A549 (cell line): Measurements from ENCODE around the gene MITF. TPM values are rescaled to one million over a fixed set of nuclear protein-coding genes. Genes with fewer than 3 reads are reported as not detected.

Experiments
- ATAC-seq, 2 experiments: fragments of 200-7000 bp in 1 of 2; fragments of >200 bp in 1 of 2; cut with Nextera tagmentation in 1 of 2; cut with Tn5 transposase in 1 of 2; 3 replicates each; pipeline versions ENCODE4 v1.8.0 to v1.9.1; 2018 to 2020; ENCODE audit warnings: mild to moderate bottlenecking in 1 of 2, moderate library complexity in 1 of 2
- CTCF ChIA-PET: fragments of 300-600 bp; sonication (Branson Sonifier 250); formaldehyde crosslinking; extraction: SDS; loops from one replicate; lab custom pipeline; 2021; ENCODE audit warnings: antibody characterized with exemption, inconsistent platforms; lab: Yijun Ruan, JAX
- POLR2A ChIA-PET: fragments of 350-600 bp; formaldehyde crosslinking; extraction: SDS; loops from one replicate; lab custom pipeline; 2021; ENCODE audit warnings: antibody characterized with exemption, inconsistent platforms; lab: Yijun Ruan, JAX
- DNase-seq, 2 experiments: peaks; one replicate each; pipeline versions ENCODE4 v3.0.0 to v3.0.0-alpha.2; 2011 to 2016; ENCODE audit warnings: low read depth in 1 of 2, low spot score in 1 of 2
- FAIRE-seq: peaks from 2 replicates; lab custom pipeline; 2011; peaks lifted over from hg19 to GRCh38; lab: Jason Lieb, UNC
- H3K27ac ChIP-seq, 2 experiments: fragments of >200 bp; sonication (Bioruptor Twin); formaldehyde crosslinking; 3 replicates each; pipeline ENCODE4 v1.5.1; 2016 to 2017
- H3K4me1 ChIP-seq: fragments of >200 bp; sonication (Bioruptor Twin); formaldehyde crosslinking; 3 replicates; pipeline ENCODE4 v1.6.1; 2016
- H3K4me2 ChIP-seq: fragments of >200 bp; sonication (Bioruptor Twin); formaldehyde crosslinking; 3 replicates; pipeline ENCODE4 v1.6.1; 2016
- H3K4me3 ChIP-seq: fragments of >200 bp; sonication (Bioruptor Twin); formaldehyde crosslinking; 3 replicates; pipeline ENCODE4 v1.5.1; 2016
- H3K9me3 ChIP-seq: fragments of >200 bp; sonication (Bioruptor Twin); formaldehyde crosslinking; 3 replicates; pipeline ENCODE4 v1.6.1; 2016
- CBX8 ChIP-seq: fragments of 200-600 bp; sonication (generic); IDR thresholded peaks from 2 replicates; pipeline ENCODE4 v1.6.1; 2016
- CHD4 ChIP-seq: fragments of 200-600 bp; sonication (generic); IDR thresholded peaks from 2 replicates; pipeline ENCODE4 v1.6.1; 2016; ENCODE audit warnings: antibody characterized with exemption, mild to moderate bottlenecking, borderline replicate concordance
- EHMT2 ChIP-seq: fragments of 200-600 bp; sonication (generic); IDR thresholded peaks from 2 replicates; pipeline ENCODE4 v1.6.1; 2016; ENCODE audit warnings: antibody characterized with exemption, low read depth, mild to moderate bottlenecking, moderate library complexity
- ESRRA ChIP-seq: fragments of 150-350 bp; IDR thresholded peaks from 2 replicates; pipeline ENCODE4 v1.6.1; 2014; ENCODE audit warnings: mild to moderate bottlenecking, low read length, borderline replicate concordance
- HDAC2 ChIP-seq: fragments of 200-600 bp; sonication (generic); IDR thresholded peaks from 2 replicates; pipeline ENCODE4 v1.6.1; 2016
- KDM1A ChIP-seq: fragments of 200-600 bp; sonication (generic); IDR thresholded peaks from 2 replicates; pipeline ENCODE4 v1.6.1; 2016; ENCODE audit warnings: low read depth, mild to moderate bottlenecking
- KDM5A ChIP-seq: fragments of 200-600 bp; sonication (generic); IDR thresholded peaks from 2 replicates; pipeline ENCODE4 v1.6.1; 2016; ENCODE audit warnings: antibody characterized with exemption, mild to moderate bottlenecking
- POLR2A ChIP-seq: IDR thresholded peaks from 2 replicates; pipeline ENCODE4 v1.6.1; 2012; ENCODE audit warnings: mild to moderate bottlenecking, low read length
- POLR2AphosphoS2 ChIP-seq: conservative IDR thresholded peaks from 2 replicates; pipeline ENCODE4 v1.6.1; 2012; ENCODE audit warnings: low read length, improper control_type of control experiment, inconsistent platforms
- RFX5 ChIP-seq: fragments of 450-650 bp; IDR thresholded peaks from 2 replicates; pipeline ENCODE4 v1.7.1; 2014; ENCODE audit warnings: antibody characterized with exemption, mild to moderate bottlenecking, moderate library complexity
- SMC3 ChIP-seq: fragments of >200 bp; sonication (Bioruptor Twin); formaldehyde crosslinking; IDR thresholded peaks from 3 replicates; pipeline ENCODE4 v1.6.1; 2018; ENCODE audit warnings: inconsistent platforms
- WGBS: methylation state at CpG from one replicate; pipeline ENCODE4 v1.1.6; 2017; ENCODE audit errors: missing lambda C conversion rate; 5-methylcytosine and 5-hydroxymethylcytosine counted together
- polyA plus RNA-seq, 4 experiments: library from polyadenylated mRNA; depleted of rRNA in 3 of 4; stranded (reverse); fragments of >200 nt; fragmentation: RNase III in 1 of 4; extraction: RNeasy Plus Mini Kit Qiagen cat#74134 plus additional on column Dnase treatment in 1 of 4; gene quantifications; 2 replicates in 3 of 4; 3 replicates in 1 of 4; pipeline ENCODE4 v1.2.3, GENCODE V29; 2011 to 2017
- TF ChIP-seq, protein P1 (sequence below): IDR thresholded peaks from 2 replicates; pipeline ENCODE4 v1.6.1; 2012
- TF ChIP-seq, protein P2 (sequence below): fragments of 450-650 bp; IDR thresholded peaks from 2 replicates; pipeline ENCODE4 v1.6.1; 2014; ENCODE audit warnings: antibody characterized with exemption
- TF ChIP-seq, protein P3 (sequence below): IDR thresholded peaks from 2 replicates; pipeline ENCODE4 v1.6.1; 2012; ENCODE audit warnings: low read depth, borderline replicate concordance
- TF ChIP-seq, protein P4 (sequence below): fragments of >200 bp; sonication (Bioruptor Twin); formaldehyde crosslinking; IDR thresholded peaks from 3 replicates; pipeline ENCODE4 v1.6.1; 2016
- TF ChIP-seq, protein P5 (sequence below): IDR thresholded peaks from 2 replicates; pipeline ENCODE4 v1.6.1; 2012
- TF ChIP-seq, protein P6 (sequence below): fragments of 200-600 bp; sonication (generic); IDR thresholded peaks from 2 replicates; pipeline ENCODE4 v1.6.1; 2016; ENCODE audit warnings: antibody characterized with exemption, mild to moderate bottlenecking, moderate library complexity

Gene MITF
- polyA plus RNA-seq, 2 of the 4 experiments (the other 2 are of a cell fraction) = 14.3 to 15.9 TPM

DNA sequence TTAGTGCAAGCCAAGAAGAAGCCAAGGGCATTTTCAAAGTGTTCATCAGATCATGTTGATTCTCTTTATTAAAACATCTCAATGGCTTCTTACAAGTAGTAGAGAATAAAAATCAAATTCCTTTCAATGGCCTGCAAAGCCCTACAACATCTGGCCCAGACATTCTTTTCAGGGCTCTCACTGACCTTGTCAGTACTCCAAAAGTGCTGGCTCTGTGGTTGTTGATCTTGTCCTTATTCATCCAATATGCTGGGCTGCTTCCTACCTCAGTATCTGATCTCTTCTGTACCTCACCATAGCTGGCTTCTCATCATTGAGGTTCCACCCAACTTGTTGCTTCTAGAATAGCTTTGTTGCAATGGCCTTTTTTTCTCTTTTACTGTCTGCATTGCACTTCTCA is 186.2 kb downstream of the MITF start:
- POLR2A ChIA-PET = no interaction called here
- FAIRE-seq (peak; percentile 28), ATAC-seq (no peak), DNase-seq (no peak)
- Histone ChIP-seq H3K9me3 (no peaks in the 10 kb centered on the region), H3K4me3 (no peak overlapping the region), H3K27ac (no peak overlapping the region), H3K4me1 (peaks cover 8% of the 10 kb centered on the region; the same call in 1 of the 3 replicates), H3K4me2 (no peak overlapping the region)
- TF ChIP-seq, protein P1, sequence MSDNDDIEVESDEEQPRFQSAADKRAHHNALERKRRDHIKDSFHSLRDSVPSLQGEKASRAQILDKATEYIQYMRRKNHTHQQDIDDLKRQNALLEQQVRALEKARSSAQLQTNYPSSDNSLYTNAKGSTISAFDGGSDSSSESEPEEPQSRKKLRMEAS = no peak
- no peak for TF ChIP-seq KDM5A
- TF ChIP-seq EHMT2 = no peak
- no peak for TF ChIP-seq CBX8
- no peak for TF ChIP-seq POLR2AphosphoS2
- TF ChIP-seq POLR2A = no peak
- no peak for TF ChIP-seq SMC3
- TF ChIP-seq, protein P2, sequence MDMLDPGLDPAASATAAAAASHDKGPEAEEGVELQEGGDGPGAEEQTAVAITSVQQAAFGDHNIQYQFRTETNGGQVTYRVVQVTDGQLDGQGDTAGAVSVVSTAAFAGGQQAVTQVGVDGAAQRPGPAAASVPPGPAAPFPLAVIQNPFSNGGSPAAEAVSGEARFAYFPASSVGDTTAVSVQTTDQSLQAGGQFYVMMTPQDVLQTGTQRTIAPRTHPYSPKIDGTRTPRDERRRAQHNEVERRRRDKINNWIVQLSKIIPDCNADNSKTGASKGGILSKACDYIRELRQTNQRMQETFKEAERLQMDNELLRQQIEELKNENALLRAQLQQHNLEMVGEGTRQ = no peak
- no peak for TF ChIP-seq CHD4
- no peak for TF ChIP-seq HDAC2
- TF ChIP-seq, protein P3, sequence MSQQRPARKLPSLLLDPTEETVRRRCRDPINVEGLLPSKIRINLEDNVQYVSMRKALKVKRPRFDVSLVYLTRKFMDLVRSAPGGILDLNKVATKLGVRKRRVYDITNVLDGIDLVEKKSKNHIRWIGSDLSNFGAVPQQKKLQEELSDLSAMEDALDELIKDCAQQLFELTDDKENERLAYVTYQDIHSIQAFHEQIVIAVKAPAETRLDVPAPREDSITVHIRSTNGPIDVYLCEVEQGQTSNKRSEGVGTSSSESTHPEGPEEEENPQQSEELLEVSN = no peak
- TF ChIP-seq, protein P4, sequence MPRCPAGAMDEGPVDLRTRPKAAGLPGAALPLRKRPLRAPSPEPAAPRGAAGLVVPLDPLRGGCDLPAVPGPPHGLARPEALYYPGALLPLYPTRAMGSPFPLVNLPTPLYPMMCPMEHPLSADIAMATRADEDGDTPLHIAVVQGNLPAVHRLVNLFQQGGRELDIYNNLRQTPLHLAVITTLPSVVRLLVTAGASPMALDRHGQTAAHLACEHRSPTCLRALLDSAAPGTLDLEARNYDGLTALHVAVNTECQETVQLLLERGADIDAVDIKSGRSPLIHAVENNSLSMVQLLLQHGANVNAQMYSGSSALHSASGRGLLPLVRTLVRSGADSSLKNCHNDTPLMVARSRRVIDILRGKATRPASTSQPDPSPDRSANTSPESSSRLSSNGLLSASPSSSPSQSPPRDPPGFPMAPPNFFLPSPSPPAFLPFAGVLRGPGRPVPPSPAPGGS = no peak
- no peak for TF ChIP-seq ESRRA
- TF ChIP-seq, protein P5, sequence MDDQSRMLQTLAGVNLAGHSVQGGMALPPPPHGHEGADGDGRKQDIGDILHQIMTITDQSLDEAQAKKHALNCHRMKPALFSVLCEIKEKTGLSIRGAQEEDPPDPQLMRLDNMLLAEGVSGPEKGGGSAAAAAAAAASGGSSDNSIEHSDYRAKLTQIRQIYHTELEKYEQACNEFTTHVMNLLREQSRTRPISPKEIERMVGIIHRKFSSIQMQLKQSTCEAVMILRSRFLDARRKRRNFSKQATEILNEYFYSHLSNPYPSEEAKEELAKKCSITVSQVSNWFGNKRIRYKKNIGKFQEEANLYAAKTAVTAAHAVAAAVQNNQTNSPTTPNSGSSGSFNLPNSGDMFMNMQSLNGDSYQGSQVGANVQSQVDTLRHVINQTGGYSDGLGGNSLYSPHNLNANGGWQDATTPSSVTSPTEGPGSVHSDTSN = no peak
- no peak for TF ChIP-seq KDM1A
- TF ChIP-seq RFX5 = no peak
- CTCF ChIA-PET = interaction anchor here (1.3 kb wide), 1 partner anchor 23 kb away, joined by 8 read pairs; no protein-coding TSS in a partner anchor

DNA sequence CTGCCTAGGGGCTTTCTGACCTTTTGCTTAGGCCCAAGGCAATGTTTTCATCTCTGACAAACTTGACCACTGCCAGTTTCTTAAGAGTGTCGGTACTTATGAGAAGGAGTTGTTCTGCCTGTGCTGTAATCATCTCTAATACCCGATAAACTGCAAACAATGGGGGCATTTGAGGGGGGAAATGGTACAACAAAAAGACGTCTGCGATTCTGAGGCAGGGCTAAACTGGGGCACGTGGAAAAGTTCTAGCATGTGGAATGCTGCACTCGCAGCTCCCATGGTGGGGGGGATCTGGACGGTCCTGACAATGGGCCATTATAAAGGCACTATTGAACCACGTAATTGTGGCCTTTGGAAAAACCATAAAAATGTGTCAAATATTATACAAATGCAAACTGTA is 187.1 kb downstream of the MITF start:
- Histone ChIP-seq H3K9me3 (no peaks in the 10 kb centered on the region), H3K4me1 (peaks cover 9% of the 10 kb centered on the region; the same call in 1 of the 3 replicates), H3K4me2 (no peak overlapping the region), H3K4me3 (no peak overlapping the region), H3K27ac (no peak overlapping the region)
- TF ChIP-seq, protein P6, sequence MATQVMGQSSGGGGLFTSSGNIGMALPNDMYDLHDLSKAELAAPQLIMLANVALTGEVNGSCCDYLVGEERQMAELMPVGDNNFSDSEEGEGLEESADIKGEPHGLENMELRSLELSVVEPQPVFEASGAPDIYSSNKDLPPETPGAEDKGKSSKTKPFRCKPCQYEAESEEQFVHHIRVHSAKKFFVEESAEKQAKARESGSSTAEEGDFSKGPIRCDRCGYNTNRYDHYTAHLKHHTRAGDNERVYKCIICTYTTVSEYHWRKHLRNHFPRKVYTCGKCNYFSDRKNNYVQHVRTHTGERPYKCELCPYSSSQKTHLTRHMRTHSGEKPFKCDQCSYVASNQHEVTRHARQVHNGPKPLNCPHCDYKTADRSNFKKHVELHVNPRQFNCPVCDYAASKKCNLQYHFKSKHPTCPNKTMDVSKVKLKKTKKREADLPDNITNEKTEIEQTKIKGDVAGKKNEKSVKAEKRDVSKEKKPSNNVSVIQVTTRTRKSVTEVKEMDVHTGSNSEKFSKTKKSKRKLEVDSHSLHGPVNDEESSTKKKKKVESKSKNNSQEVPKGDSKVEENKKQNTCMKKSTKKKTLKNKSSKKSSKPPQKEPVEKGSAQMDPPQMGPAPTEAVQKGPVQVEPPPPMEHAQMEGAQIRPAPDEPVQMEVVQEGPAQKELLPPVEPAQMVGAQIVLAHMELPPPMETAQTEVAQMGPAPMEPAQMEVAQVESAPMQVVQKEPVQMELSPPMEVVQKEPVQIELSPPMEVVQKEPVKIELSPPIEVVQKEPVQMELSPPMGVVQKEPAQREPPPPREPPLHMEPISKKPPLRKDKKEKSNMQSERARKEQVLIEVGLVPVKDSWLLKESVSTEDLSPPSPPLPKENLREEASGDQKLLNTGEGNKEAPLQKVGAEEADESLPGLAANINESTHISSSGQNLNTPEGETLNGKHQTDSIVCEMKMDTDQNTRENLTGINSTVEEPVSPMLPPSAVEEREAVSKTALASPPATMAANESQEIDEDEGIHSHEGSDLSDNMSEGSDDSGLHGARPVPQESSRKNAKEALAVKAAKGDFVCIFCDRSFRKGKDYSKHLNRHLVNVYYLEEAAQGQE = no peak
- TF ChIP-seq POLR2A = no peak
- no peak for TF ChIP-seq CBX8
- TF ChIP-seq, protein P3 = no peak
- TF ChIP-seq KDM5A = no peak
- no peak for DNase-seq
- ATAC-seq = no peak
- FAIRE-seq = no peak
- ChIA-PET CTCF (interaction anchor here (1.5 kb wide), 1 partner anchor 23 kb away, joined by 4 read pairs; no protein-coding TSS in a partner anchor), POLR2A (no interaction called here)
- 92% methylated on average over 8 of the region's 8 CpGs for WGBS
